Epithelial cell of proximal tubule (primary cell): ENCODE measurements around the gene SYNJ1. TPM values are rescaled to one million over a fixed set of nuclear protein-coding genes. Genes with fewer than 3 reads are reported as not detected.
"Not testable (repeated sequence)": the region's sequence is repeated elsewhere in the genome, so short reads cannot be mapped to it uniquely, and the experiment has no call there.

Experiments used
- DNase-seq: peaks from one replicate; pipeline ENCODE4 v3.0.0-alpha.2; 2011; ENCODE audit warnings: low read depth
- H3K4me3 ChIP-seq: 2 replicates; pipeline ENCODE4 v1.5.1; 2011; ENCODE audit warnings: low read depth, mild to moderate bottlenecking, low read length
- CTCF ChIP-seq: conservative IDR thresholded peaks from 2 replicates; pipeline ENCODE4 v1.5.1; 2012; ENCODE audit warnings: low read depth, mild to moderate bottlenecking, low read length
- total RNA-seq: library from RNA; depleted of rRNA; stranded (reverse); fragments of >200 nt; gene quantifications from 2 replicates; pipeline ENCODE4 v1.2.3, GENCODE V29; 2015

The SYNJ1 gene
- total RNA-seq, 1 donor from 2014 or later = 2.5 TPM

- no peak overlapping the region for H3K4me3 ChIP-seq
- no peak for TF ChIP-seq CTCF
- no peak for DNase-seq
Measured at GRCh38 chr21:32645261-32646182, 82.3 kb downstream of the SYNJ1 start.

GRCh38 chr21:32641710-32642698 is 85.8 kb downstream of the SYNJ1 start:
- H3K4me3 ChIP-seq = no peak overlapping the region
- DNase-seq = peak; percentile 67
- no peak for TF ChIP-seq CTCF

GRCh38 chr21:32626621-32627196 is 101.1 kb downstream of the SYNJ1 start:
- TF ChIP-seq CTCF = no peak

GRCh38 chr21:32618218-32618617 is 109.6 kb downstream of the SYNJ1 start:
- not testable (repeated sequence) for DNase-seq

More at GRCh38 chr21:32626621-32627196, 101.1 kb downstream of the SYNJ1 start:
- no peak overlapping the region for H3K4me3 ChIP-seq
- DNase-seq = no peak

GRCh38 chr21:32613436-32614043 is 114.3 kb downstream of the SYNJ1 start:
- TF ChIP-seq CTCF = no peak
- H3K4me3 ChIP-seq = peak overlapping the region; percentile 99
- no peak for DNase-seq

More at GRCh38 chr21:32618218-32618617, 109.6 kb downstream of the SYNJ1 start:
- H3K4me3 ChIP-seq = not testable (repeated sequence)

GRCh38 chr21:32612999-32613337 is 114.8 kb downstream of the SYNJ1 start:
- TF ChIP-seq CTCF = no peak
- H3K4me3 ChIP-seq = peak overlapping the region; percentile 99
- DNase-seq = no peak
